Tibial artery (tissue), 4 donors: ENCODE results near the gene PRR5L.
A peak's percentile ranks its signal among the peaks of the same experiment; 100 is the strongest.

ENCODE experiments used
- DNase-seq, 2 donors: peaks; one replicate each; pipeline ENCODE4 v3.0.0-alpha.2; 2019
- H3K27ac ChIP-seq, 2 donors: fragments of 200-600 bp; sonication (generic) in 1 of 2; 1 replicate in 1 of 2; 2 replicates in 1 of 2; pipeline ENCODE4 v1.5.1; 2018 to 2019; ENCODE audit warnings: mild to moderate bottlenecking in 1 of 2
- H3K27me3 ChIP-seq, 2 donors: fragments of 200-600 bp; sonication (generic) in 1 of 2; one replicate each; pipeline versions ENCODE4 v1.5.1 to v1.6.0; 2016 to 2019
- H3K36me3 ChIP-seq, 3 donors: fragments of 200-600 bp; sonication (generic) in 2 of 3; one replicate each; pipeline ENCODE4 v1.5.1; 2016 to 2019; ENCODE audit warnings: mild to moderate bottlenecking in 2 of 3
- H3K4me1 ChIP-seq, 4 donors: fragments of 200-600 bp; sonication (generic) in 2 of 4; 1 replicate in 3 of 4; 2 replicates in 1 of 4; pipeline ENCODE4 v1.5.1; 2016 to 2019
- H3K4me3 ChIP-seq, 2 donors: fragments of 200-600 bp; sonication (generic) in 1 of 2; 1 replicate in 1 of 2; 2 replicates in 1 of 2; pipeline ENCODE4 v1.5.1; 2018 to 2019; ENCODE audit warnings: mild to moderate bottlenecking in 2 of 2
- H3K9me3 ChIP-seq, 3 donors: fragments of 200-600 bp; sonication (generic) in 1 of 3; one replicate each; pipeline ENCODE4 v1.5.1; 2016 to 2019
- intact Hi-C: fragments of 100-400 bp; cut with DNase I; formaldehyde crosslinking; loops from one replicate; pipeline ENCODE4 v1.15.0; 2023; ENCODE audit warnings: low total_unique reads
- TF ChIP-seq, protein P1 (sequence below), 2 experiments: fragments of 200-600 bp in 1 of 2; fragments of 450-650 bp in 1 of 2; IDR thresholded peaks; one replicate each; pipeline ENCODE4 v1.5.1; 2017 to 2019; ENCODE audit warnings: antibody characterized with exemption in 2 of 2, mild to moderate bottlenecking in 1 of 2, moderate library complexity in 1 of 2

The PRR5L gene

DNA sequence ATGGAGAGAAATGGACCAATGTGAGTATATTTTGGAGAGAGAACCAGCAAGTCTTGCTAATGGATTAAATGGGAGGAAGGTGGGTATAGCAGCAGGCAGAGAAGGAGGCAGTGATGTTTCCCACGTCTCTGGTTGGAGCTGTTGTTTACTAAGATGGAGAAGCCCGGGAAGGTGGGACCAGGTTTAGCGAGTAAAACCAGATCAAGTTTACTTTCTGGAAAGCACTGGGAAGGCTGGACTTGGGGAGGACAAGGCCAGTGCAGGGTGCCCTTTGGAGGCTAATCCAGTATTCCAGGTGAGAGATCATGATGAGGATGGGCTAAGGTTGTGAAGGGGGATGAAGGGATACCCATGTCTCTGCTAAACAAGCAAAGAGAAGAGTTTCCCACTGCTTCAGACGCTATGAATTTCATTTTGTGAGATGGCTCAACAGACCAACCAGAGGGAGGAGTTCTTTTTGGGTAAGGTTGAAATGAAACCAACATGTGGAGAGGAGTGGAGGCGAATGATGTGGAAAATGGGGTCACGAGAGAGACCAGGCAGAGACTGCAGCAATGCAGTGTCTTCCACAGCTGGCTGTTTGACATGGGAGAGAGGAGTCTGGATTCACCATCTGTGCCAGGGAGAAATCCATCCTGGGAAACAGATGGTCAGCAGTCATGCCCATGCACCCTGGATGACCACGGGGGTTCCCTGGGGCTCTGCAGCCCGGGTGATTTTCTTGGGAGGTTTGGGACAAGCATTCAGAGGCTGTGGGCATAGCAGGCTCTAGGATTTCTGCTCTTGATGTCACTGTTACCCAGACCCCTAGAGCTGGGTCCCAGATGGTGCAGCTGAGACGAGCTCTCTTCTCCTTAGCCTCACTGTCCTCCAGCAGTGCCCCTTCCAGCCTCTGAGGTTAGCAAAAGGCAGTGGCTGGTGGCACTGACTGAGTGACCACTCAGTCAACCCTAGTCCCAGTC, 31.8 kb upstream of the PRR5L start:
- Histone ChIP-seq H3K4me3 (no peak overlapping the region), H3K4me1 (peaks cover 0 to 3% (median 0%) of the 10 kb centered on the region in 4 donors), H3K27me3 (peaks cover 0 to 3% of the 10 kb centered on the region in 2 donors), H3K27ac (no peak overlapping the region), H3K36me3 (peaks cover 0 to under 1% (median 0%) of the 10 kb centered on the region in 3 donors), H3K9me3 (no peaks in the 10 kb centered on the region)
- TF ChIP-seq, protein P1, sequence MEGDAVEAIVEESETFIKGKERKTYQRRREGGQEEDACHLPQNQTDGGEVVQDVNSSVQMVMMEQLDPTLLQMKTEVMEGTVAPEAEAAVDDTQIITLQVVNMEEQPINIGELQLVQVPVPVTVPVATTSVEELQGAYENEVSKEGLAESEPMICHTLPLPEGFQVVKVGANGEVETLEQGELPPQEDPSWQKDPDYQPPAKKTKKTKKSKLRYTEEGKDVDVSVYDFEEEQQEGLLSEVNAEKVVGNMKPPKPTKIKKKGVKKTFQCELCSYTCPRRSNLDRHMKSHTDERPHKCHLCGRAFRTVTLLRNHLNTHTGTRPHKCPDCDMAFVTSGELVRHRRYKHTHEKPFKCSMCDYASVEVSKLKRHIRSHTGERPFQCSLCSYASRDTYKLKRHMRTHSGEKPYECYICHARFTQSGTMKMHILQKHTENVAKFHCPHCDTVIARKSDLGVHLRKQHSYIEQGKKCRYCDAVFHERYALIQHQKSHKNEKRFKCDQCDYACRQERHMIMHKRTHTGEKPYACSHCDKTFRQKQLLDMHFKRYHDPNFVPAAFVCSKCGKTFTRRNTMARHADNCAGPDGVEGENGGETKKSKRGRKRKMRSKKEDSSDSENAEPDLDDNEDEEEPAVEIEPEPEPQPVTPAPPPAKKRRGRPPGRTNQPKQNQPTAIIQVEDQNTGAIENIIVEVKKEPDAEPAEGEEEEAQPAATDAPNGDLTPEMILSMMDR (IDR thresholded peaks at IDR 0.05) = no peak
- intact Hi-C loops = loop anchor here (5.0 to 10.0 kb wide), 2 partner anchors 647 to 1349 kb away; partner anchors contain the start of genes APIP, FJX1 and PDHX
- DNase-seq = no peak

DNA sequence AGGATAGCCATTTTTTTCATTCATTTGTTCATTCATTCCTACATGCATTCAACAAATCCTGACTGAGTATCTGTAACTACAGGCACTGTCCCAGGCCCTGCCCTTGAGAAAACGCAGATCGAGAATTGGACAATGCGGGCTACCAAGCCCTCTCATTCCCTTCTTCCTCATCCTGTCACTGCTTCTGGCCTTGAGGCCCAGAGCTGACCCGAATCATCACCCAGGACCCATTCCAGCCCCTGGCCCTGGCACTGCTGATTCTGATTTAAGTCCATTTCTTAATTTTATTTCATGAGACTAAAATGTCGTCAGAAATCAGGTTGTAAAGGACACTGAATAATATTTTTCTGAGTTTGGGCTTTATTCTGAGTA, 31.1 kb upstream of the PRR5L start:
- H3K4me1 ChIP-seq = peaks cover 0 to 3% (median 0%) of the 10 kb centered on the region in 4 donors
- H3K4me3 ChIP-seq = no peak overlapping the region
- peaks cover 0 to 7% (median 0%) of the 10 kb centered on the region in 3 donors for H3K36me3 ChIP-seq
- TF ChIP-seq, protein P1 (IDR thresholded peaks at IDR 0.05) = no peak
- intact Hi-C loops = loop anchor here (5.0 to 10.0 kb wide), 2 partner anchors 648 to 1350 kb away; partner anchors contain the start of genes APIP, FJX1 and PDHX
- no peak for DNase-seq
- no peaks in the 10 kb centered on the region for H3K9me3 ChIP-seq
- no peak overlapping the region for H3K27ac ChIP-seq
- H3K27me3 ChIP-seq = peaks cover 0 to 3% of the 10 kb centered on the region in 2 donors

DNA sequence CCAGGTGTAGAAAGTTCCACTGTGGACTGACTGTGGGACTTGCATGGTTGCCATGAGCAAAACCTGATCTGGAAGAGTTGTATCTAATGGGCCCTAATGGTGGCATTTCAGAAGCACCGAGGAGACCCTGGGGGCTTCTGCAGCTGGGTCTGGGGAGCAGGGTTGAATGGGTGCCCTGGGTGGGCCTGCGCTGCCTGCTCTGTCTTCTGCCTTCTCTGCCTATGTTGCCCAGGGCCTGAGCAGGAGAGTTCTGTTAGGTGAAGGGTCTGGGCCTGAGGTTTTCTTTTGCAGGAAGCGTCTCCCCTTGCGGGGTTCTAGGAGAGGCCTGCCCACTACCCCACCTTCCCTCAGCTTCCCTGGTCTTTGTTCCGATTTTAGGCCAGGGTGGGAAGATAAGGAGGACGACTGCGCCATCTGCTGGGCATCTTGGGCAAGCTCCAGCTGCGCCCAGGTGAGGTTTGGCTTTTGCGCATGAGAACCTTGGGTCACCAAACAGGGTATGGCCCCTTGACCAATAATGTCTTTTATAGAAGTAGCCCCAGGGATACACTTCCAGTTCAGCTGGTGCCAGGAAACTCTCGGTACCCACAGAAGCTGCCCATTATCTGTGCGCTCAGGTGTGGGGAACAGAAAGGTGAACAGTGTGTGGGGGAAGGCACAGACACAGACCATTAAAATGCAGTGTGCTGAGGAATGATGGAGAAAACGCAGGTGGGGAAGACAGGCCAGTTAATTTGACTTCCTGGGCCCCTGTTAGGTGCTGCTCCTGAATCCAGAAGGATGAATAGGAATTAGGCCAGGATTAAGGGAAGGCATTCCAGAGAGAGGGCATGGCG, 30.1 kb upstream of the PRR5L start:
- intact Hi-C loops = loop anchor here (10.0 kb wide), 1 partner anchor 1351 kb away; the partner anchor contains the start of genes APIP and PDHX
- TF ChIP-seq, protein P1 (IDR thresholded peaks at IDR 0.05) = peak; percentile 75 to 76
- peaks cover 0 to 3% (median 0%) of the 10 kb centered on the region in 4 donors for H3K4me1 ChIP-seq
- H3K36me3 ChIP-seq = peaks cover 0 to 17% (median 3%) of the 10 kb centered on the region in 3 donors
- H3K27ac ChIP-seq = no peak overlapping the region
- no peaks in the 10 kb centered on the region for H3K9me3 ChIP-seq
- H3K27me3 ChIP-seq = peaks cover 0 to 3% of the 10 kb centered on the region in 2 donors
- H3K4me3 ChIP-seq = no peak overlapping the region
- peak in 1 of 2 donors; percentile 27 for DNase-seq

DNA sequence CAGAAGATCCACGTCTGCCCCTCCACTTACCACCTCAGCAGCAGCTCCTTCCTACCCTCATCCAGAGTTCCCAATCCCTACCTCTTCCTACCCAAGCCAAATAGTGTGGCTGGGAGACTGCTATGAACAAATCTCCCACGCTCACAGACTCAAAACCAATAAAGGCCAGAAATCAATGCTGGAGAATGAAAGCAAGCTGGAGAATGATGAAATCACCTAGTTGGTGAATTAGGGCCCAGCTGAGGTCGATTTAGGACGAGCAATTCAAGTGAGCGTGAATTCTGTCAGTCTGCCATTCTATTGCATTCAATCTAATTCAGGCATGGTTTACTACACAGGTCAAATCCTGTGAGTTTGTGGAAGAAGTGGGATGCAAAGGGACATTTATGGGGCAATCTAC, 29.3 kb upstream of the PRR5L start:
- intact Hi-C loops = loop anchor here (10.0 kb wide), 1 partner anchor 1352 kb away; the partner anchor contains the start of genes APIP and PDHX
- no peaks in the 10 kb centered on the region for H3K27me3 ChIP-seq

More for the DNA sequence above, 29.3 kb upstream of the PRR5L start:
- DNase-seq = no peak
- TF ChIP-seq, protein P1 (IDR thresholded peaks at IDR 0.05) = no peak
- Histone ChIP-seq H3K4me3 (no peak overlapping the region), H3K9me3 (no peaks in the 10 kb centered on the region), H3K27ac (no peak overlapping the region), H3K4me1 (peaks cover 0 to 3% (median 0%) of the 10 kb centered on the region in 4 donors), H3K36me3 (peaks cover 0 to 25% (median 11%) of the 10 kb centered on the region in 3 donors)
